Heart left ventricle (tissue), 13 donors: ENCODE measurements around the gene CPA1.

Source experiments
- CTCF ChIP-seq, 12 donors: fragments of 200-600 bp; sonication (generic) in 4 of 12; IDR thresholded peaks; one replicate each; pipeline versions ENCODE4 v1.5.0 to v1.8.0; 2018 to 2022; ENCODE audit warnings: antibody characterized with exemption in 12 of 12, mild to moderate bottlenecking in 5 of 12
- POLR2A ChIP-seq, 2 donors: fragments of 450-650 bp; IDR thresholded peaks; one replicate each; pipeline ENCODE4 v1.6.1; 2017; ENCODE audit warnings: antibody characterized with exemption in 2 of 2, mild to moderate bottlenecking in 2 of 2, moderate library complexity in 2 of 2
- donor health status: ischemic (EF 13 %, LVEDD 7.1; RV severe dilation, severe dysfunction).
- donor health status: DM: no; HTN: yes; CAD: no.
- donor health status: DM: no; HTN: no; CAD: no.
- donor health status: ischemic (EF 25% LVEDD 6.9; RV normal size, moderate dysfunction).
- donor health status: ischemic (EF 25% LVEDD 5.7; RV mildly dilated, moderate dysfunction).
- donor health status: ischemic (EF 35%, LVEDD 5.7; RV mildly dilated, moderate dysfunction).
- donor health status: nonischemic (EF 11% LVEDD 7.7; RV severe dilation, severe dysfunction).
- donor health status: DM: yes; HTN: yes; CAD: no.
- donor health status: PGD.
- donor health status: ischemic (EF 29% LVEDD 5.4; RV normal size, mild dysfunction).
- donor health status: nonischemic (EF 23%, LVEDD 6.1; RV moderate dilation, normal function).

- TF ChIP-seq CTCF (IDR thresholded peaks at IDR 0.05): no peak
- no peak for TF ChIP-seq POLR2A (IDR thresholded peaks at IDR 0.05)
These were observed 18.6 kb upstream of the CPA1 start for GRCh38 chr7:130361681-130362080.
